Measurements from ENCODE around the gene CADPS. TPM values are rescaled to one million over a fixed set of nuclear protein-coding genes. Genes with fewer than 3 reads are reported as not detected.

CADPS gene
- polyA plus RNA-seq, 1 donor from 2014 or later = 118 TPM

GRCh38 chr3:62638316-62638715 is 236.9 kb downstream of the CADPS start:
- Histone ChIP-seq H3K9me3 (ENCODE audit: low read length) (no peaks in the 10 kb centered on the region), H3K4me2 (ENCODE audit: low read length) (no peak overlapping the region), H2AFZ (ENCODE audit: low read depth, low read length) (no peak overlapping the region), H3K4me3 (ENCODE audit: low read length) (no peak overlapping the region), H4K20me1 (ENCODE audit: insufficient read depth) (no peaks in the 10 kb centered on the region), H3F3A (ENCODE audit: insufficient read depth, low read length, poor library complexity, severe bottlenecking) (no peaks in the 10 kb centered on the region), H3K36me3 (ENCODE audit: insufficient read depth, low read length) (no peaks in the 10 kb centered on the region), H3K9me2 (ENCODE audit: insufficient read depth, low read length) (no peaks in the 10 kb centered on the region), H3K79me2 (replicated peaks; ENCODE audit: insufficient read depth, low read length) (no peaks in the 10 kb centered on the region), H3K27ac (ENCODE audit: low read length) (no peak overlapping the region), H3K27me3 (ENCODE audit: insufficient read depth, low read depth, low read length) (no peaks in the 10 kb centered on the region), H3K9ac (ENCODE audit: low read length) (no peak overlapping the region)
- TF ChIP-seq MXI1 (conservative IDR thresholded peaks at IDR 0.05; ENCODE audit: poor library complexity, severe bottlenecking) (no peak), REST (IDR thresholded peaks at IDR 0.05; ENCODE audit: borderline replicate concordance) (no peak), EP300 (conservative IDR thresholded peaks at IDR 0.05; ENCODE audit: poor library complexity, severe bottlenecking) (no peak), RAD21 (conservative IDR thresholded peaks at IDR 0.05) (no peak), EZH2 (IDR thresholded peaks at IDR 0.05; ENCODE audit: borderline replicate concordance, insufficient read depth, low read length, poor library complexity, severe bottlenecking) (no peak), TAF1 (IDR thresholded peaks at IDR 0.05; ENCODE audit: low read depth) (no peak), CTCF (IDR thresholded peaks at IDR 0.05; ENCODE audit: poor library complexity, severe bottlenecking) (no peak)

- no peaks in the 10 kb centered on the region for H4K20me1 ChIP-seq (ENCODE audit: insufficient read depth)
- H3K4me2 ChIP-seq (ENCODE audit: low read length) = no peak overlapping the region
- H3K4me3 ChIP-seq (ENCODE audit: low read length) = no peak overlapping the region
- H3K9me2 ChIP-seq (ENCODE audit: insufficient read depth, low read length) = no peaks in the 10 kb centered on the region
- no peak overlapping the region for H3K27ac ChIP-seq (ENCODE audit: low read length)
- H3K27me3 ChIP-seq (ENCODE audit: insufficient read depth, low read depth, low read length) = no peaks in the 10 kb centered on the region
- H3K9me3 ChIP-seq (ENCODE audit: low read length) = no peaks in the 10 kb centered on the region
- no peak overlapping the region for H2AFZ ChIP-seq (ENCODE audit: low read depth, low read length)
- H3F3A ChIP-seq (ENCODE audit: insufficient read depth, low read length, poor library complexity, severe bottlenecking) = no peaks in the 10 kb centered on the region
- TF ChIP-seq SMC3 (conservative IDR thresholded peaks at IDR 0.05; ENCODE audit: poor library complexity) (no peak), CTCF (IDR thresholded peaks at IDR 0.05; ENCODE audit: poor library complexity, severe bottlenecking) (no peak), MXI1 (conservative IDR thresholded peaks at IDR 0.05; ENCODE audit: poor library complexity, severe bottlenecking) (no peak), EP300 (conservative IDR thresholded peaks at IDR 0.05; ENCODE audit: poor library complexity, severe bottlenecking) (no peak), TAF1 (IDR thresholded peaks at IDR 0.05; ENCODE audit: low read depth) (no peak), REST (IDR thresholded peaks at IDR 0.05; ENCODE audit: borderline replicate concordance) (no peak), POLR2AphosphoS5 (IDR thresholded peaks at IDR 0.05) (no peak), EZH2 (IDR thresholded peaks at IDR 0.05; ENCODE audit: borderline replicate concordance, insufficient read depth, low read length, poor library complexity, severe bottlenecking) (no peak), RAD21 (conservative IDR thresholded peaks at IDR 0.05) (no peak)
- H3K36me3 ChIP-seq (ENCODE audit: insufficient read depth, low read length) = no peaks in the 10 kb centered on the region
- H3K9ac ChIP-seq (ENCODE audit: low read length) = no peak overlapping the region
- no peaks in the 10 kb centered on the region for H3K79me2 ChIP-seq (replicated peaks; ENCODE audit: insufficient read depth, low read length)
These were observed 238.9 kb downstream of the CADPS start for GRCh38 chr3:62636235-62636826.

Measured in neural cell (in vitro differentiated cells).